Ascending aorta (tissue), 2 donors: ENCODE results near the gene CNTNAP5. TPM values are rescaled to one million over a fixed set of nuclear protein-coding genes. Genes with fewer than 3 reads are reported as not detected.

ENCODE experiments used
- DNase-seq, 2 donors: peaks; one replicate each; pipeline ENCODE4 v3.0.0-alpha.2; 2019; ENCODE audit warnings: low spot score in 2 of 2
- H3K27ac ChIP-seq, 2 donors: fragments of 200-600 bp; sonication (generic); one replicate each; pipeline ENCODE4 v1.5.1; 2016 to 2017; ENCODE audit warnings: mild to moderate bottlenecking in 1 of 2
- H3K27me3 ChIP-seq: fragments of 200-600 bp; sonication (generic); one replicate; pipeline ENCODE4 v1.5.1; 2017
- H3K36me3 ChIP-seq, 2 donors: fragments of 200-600 bp; sonication (generic); one replicate each; pipeline ENCODE4 v1.5.1; 2016
- H3K4me1 ChIP-seq, 2 donors: fragments of 200-600 bp; sonication (generic); one replicate each; pipeline ENCODE4 v1.5.1; 2016 to 2017; ENCODE audit warnings: mild to moderate bottlenecking in 1 of 2
- H3K4me3 ChIP-seq, 2 donors: fragments of 200-600 bp; sonication (generic); one replicate each; pipeline ENCODE4 v1.5.1; 2016 to 2017; ENCODE audit warnings: mild to moderate bottlenecking in 1 of 2
- H3K9me3 ChIP-seq, 2 donors: fragments of 200-600 bp; sonication (generic); one replicate each; pipeline ENCODE4 v1.5.1; 2016
- CTCF ChIP-seq, 3 experiments: fragments of 200-600 bp in 2 of 3; fragments of 450-650 bp in 1 of 3; sonication (generic) in 2 of 3; IDR thresholded peaks; one replicate each; pipeline ENCODE4 v1.5.1; 2016 to 2019; ENCODE audit warnings: antibody characterized with exemption in 3 of 3, mild to moderate bottlenecking in 1 of 3, moderate library complexity in 1 of 3
- intact Hi-C: fragments of 100-400 bp; cut with DNase I; formaldehyde crosslinking; loops from one replicate; pipeline ENCODE4 v1.15.1; 2023
- total RNA-seq: library from RNA; depleted of rRNA; stranded (reverse); fragments of >200 nt; gene quantifications from one replicate; pipeline ENCODE4 v1.1.0, GENCODE V29; 2016

CNTNAP5 gene
- total RNA-seq, 1 donor from 2014 or later, result not detected

- H3K4me3 ChIP-seq, result no peak overlapping the region
- no peaks in the 10 kb centered on the region for H3K4me1 ChIP-seq
- no peaks in the 10 kb centered on the region for H3K27me3 ChIP-seq
- no peak overlapping the region for H3K27ac ChIP-seq
- no peaks in the 10 kb centered on the region for H3K9me3 ChIP-seq
- H3K36me3 ChIP-seq, result no peaks in the 10 kb centered on the region
- intact Hi-C loops, result no loop called here
- DNase-seq, result no peak
- no peak for TF ChIP-seq CTCF (IDR thresholded peaks at IDR 0.05)
Observed at GRCh38 chr2:124032799-124033198, 7.7 kb downstream of the CNTNAP5 start.

- intact Hi-C loops, result no loop called here
- Histone ChIP-seq H3K36me3 (no peaks in the 10 kb centered on the region), H3K4me1 (no peaks in the 10 kb centered on the region), H3K4me3 (no peak overlapping the region), H3K9me3 (no peaks in the 10 kb centered on the region), H3K27ac (no peak overlapping the region), H3K27me3 (no peaks in the 10 kb centered on the region)
- no peak for DNase-seq
- TF ChIP-seq CTCF (IDR thresholded peaks at IDR 0.05), result no peak
Observed at GRCh38 chr2:124034265-124034664, 9.2 kb downstream of the CNTNAP5 start.

- DNase-seq, result no peak
- TF ChIP-seq CTCF (IDR thresholded peaks at IDR 0.05), result no peak
- intact Hi-C loops, result no loop called here
- no peaks in the 10 kb centered on the region for H3K9me3 ChIP-seq
- H3K4me3 ChIP-seq, result no peak overlapping the region
- no peaks in the 10 kb centered on the region for H3K36me3 ChIP-seq
- no peak overlapping the region for H3K27ac ChIP-seq
- H3K27me3 ChIP-seq, result no peaks in the 10 kb centered on the region
- H3K4me1 ChIP-seq, result no peaks in the 10 kb centered on the region
Observed at GRCh38 chr2:124035001-124035400, 9.9 kb downstream of the CNTNAP5 start.

- Histone ChIP-seq H3K27me3 (no peaks in the 10 kb centered on the region), H3K9me3 (no peaks in the 10 kb centered on the region), H3K4me1 (no peaks in the 10 kb centered on the region), H3K4me3 (no peak overlapping the region), H3K27ac (no peak overlapping the region), H3K36me3 (no peaks in the 10 kb centered on the region)
- no peak for DNase-seq
- intact Hi-C loops, result no loop called here
- no peak for TF ChIP-seq CTCF (IDR thresholded peaks at IDR 0.05)
Observed at GRCh38 chr2:124039032-124039431, 13.9 kb downstream of the CNTNAP5 start.

GRCh38 chr2:124039762-124040291 is 14.7 kb downstream of the CNTNAP5 start:
- H3K36me3 ChIP-seq, result no peaks in the 10 kb centered on the region
- H3K9me3 ChIP-seq, result no peaks in the 10 kb centered on the region
- no peak overlapping the region for H3K27ac ChIP-seq
- no peak for TF ChIP-seq CTCF (IDR thresholded peaks at IDR 0.05)
- intact Hi-C loops, result no loop called here
- no peak overlapping the region for H3K4me3 ChIP-seq
- no peaks in the 10 kb centered on the region for H3K4me1 ChIP-seq
- H3K27me3 ChIP-seq, result no peaks in the 10 kb centered on the region
- DNase-seq, result no peak

- no peaks in the 10 kb centered on the region for H3K4me1 ChIP-seq
- no peak overlapping the region for H3K27ac ChIP-seq
- intact Hi-C loops, result no loop called here
- no peaks in the 10 kb centered on the region for H3K9me3 ChIP-seq
- TF ChIP-seq CTCF (IDR thresholded peaks at IDR 0.05), result no peak
- H3K4me3 ChIP-seq, result no peak overlapping the region
- no peaks in the 10 kb centered on the region for H3K36me3 ChIP-seq
- H3K27me3 ChIP-seq, result no peaks in the 10 kb centered on the region
- DNase-seq, result no peak
Observed at GRCh38 chr2:124045894-124046293, 20.8 kb downstream of the CNTNAP5 start.
